H1 (cell line): ENCODE measurements around the gene MYPOP. TPM values are rescaled to one million over a fixed set of nuclear protein-coding genes. Genes with fewer than 3 reads are reported as not detected.

ENCODE experiments used
- CTCF ChIA-PET: fragments of 300-600 bp; sonication (Branson Sonifier 250); formaldehyde crosslinking; loops from one replicate; lab custom pipeline; 2021; ENCODE audit not compliant: partially characterized antibody; lab: Charles Lee
- POLR2A ChIA-PET: fragments of 300-600 bp; sonication (Branson Sonifier 250); formaldehyde crosslinking; loops from one replicate; lab custom pipeline; 2021; ENCODE audit warnings: inconsistent platforms; ENCODE audit not compliant: partially characterized antibody; lab: Charles Lee
- DNase-seq, 2 experiments: peaks; one replicate each; pipeline versions ENCODE4 v3.0.0 to v3.0.0-alpha.2; 2010 to 2022; ENCODE audit warnings: low spot score in 2 of 2, low read depth in 1 of 2, mixed read lengths in 1 of 2
- FAIRE-seq: peaks from 2 replicates; lab custom pipeline; 2011; peaks lifted over from hg19 to GRCh38; lab: Jason Lieb, UNC
- H2AFZ ChIP-seq: 2 replicates; pipeline ENCODE4 v1.8.1; 2012; ENCODE audit warnings: low read length, inconsistent platforms
- H2AK5ac ChIP-seq: 2 replicates; pipeline ENCODE4 v1.6.1; 2013; ENCODE audit warnings: low read depth, low read length
- H2BK120ac ChIP-seq: replicated peaks from 2 replicates; pipeline ENCODE3; 2013; ENCODE audit warnings: low read depth, low read length, inconsistent platforms
- H2BK12ac ChIP-seq: 2 replicates; pipeline ENCODE4 v1.6.1; 2013; ENCODE audit warnings: low read depth, low read length
- H2BK15ac ChIP-seq: 2 replicates; pipeline ENCODE4 v1.6.1; 2013; ENCODE audit warnings: low read length
- H2BK20ac ChIP-seq: 2 replicates; pipeline ENCODE4 v1.6.1; 2013; ENCODE audit warnings: low read length
- H2BK5ac ChIP-seq: 2 replicates; pipeline ENCODE4 v1.6.1; 2013; ENCODE audit warnings: low read depth, low read length
- H3K14ac ChIP-seq: 2 replicates; pipeline ENCODE4 v1.6.1; 2013; ENCODE audit warnings: inconsistent platforms; ENCODE audit not compliant: insufficient read length
- H3K18ac ChIP-seq: 2 replicates; pipeline ENCODE4 v1.6.1; 2013; ENCODE audit warnings: low read length; ENCODE audit errors: extremely low read depth
- H3K23ac ChIP-seq: 2 replicates; pipeline ENCODE4 v1.6.1; 2013; ENCODE audit warnings: inconsistent platforms; ENCODE audit not compliant: insufficient read length
- H3K23me2 ChIP-seq: 2 replicates; pipeline ENCODE4 v1.6.1; 2013; ENCODE audit warnings: low read depth, low read length
- H3K27ac ChIP-seq: 2 replicates; pipeline ENCODE4 v1.6.1; 2011; ENCODE audit warnings: low read depth, low read length, inconsistent platforms
- H3K27me3 ChIP-seq, 4 experiments: replicated peaks in 1 of 4; 1 replicate in 1 of 4; 2 replicates in 3 of 4; pipeline versions ENCODE4 v1.6.1 to v1.8.1; 2011 to 2013; ENCODE audit warnings: low read length in 3 of 4, mild to moderate bottlenecking in 3 of 4, inconsistent platforms in 2 of 4, mixed read lengths in 2 of 4, moderate library complexity in 1 of 4; ENCODE audit not compliant: control insufficient read depth in 3 of 4, insufficient read depth in 3 of 4; ENCODE audit errors: extremely low read depth in 1 of 4
- H3K36me3 ChIP-seq, 4 experiments: 2 replicates each; pipeline versions ENCODE4 v1.6.1 to v1.8.1; 2011 to 2013; ENCODE audit warnings: mild to moderate bottlenecking in 4 of 4, low read length in 3 of 4, moderate library complexity in 2 of 4, control low read depth in 1 of 4, inconsistent platforms in 1 of 4; ENCODE audit not compliant: insufficient read depth in 4 of 4, control insufficient read depth in 2 of 4
- H3K4ac ChIP-seq: replicated peaks from 2 replicates; pipeline ENCODE3; 2013; ENCODE audit warnings: low read length, low read depth, mixed read lengths, inconsistent platforms; ENCODE audit not compliant: insufficient read length
- H3K4me1 ChIP-seq, 4 experiments: replicated peaks in 1 of 4; 1 replicate in 1 of 4; 2 replicates in 3 of 4; pipeline versions ENCODE4 v1.6.1 to v1.8.1; 2011 to 2013; ENCODE audit warnings: low read length in 3 of 4, inconsistent platforms in 2 of 4, mixed read lengths in 1 of 4; ENCODE audit not compliant: insufficient read depth in 4 of 4, control insufficient read depth in 3 of 4
- H3K4me2 ChIP-seq, 2 experiments: 2 replicates each; pipeline versions ENCODE4 v1.6.1 to v1.8.1; 2011 to 2013; ENCODE audit warnings: low read depth in 2 of 2, low read length in 2 of 2, control low read depth in 1 of 2, inconsistent platforms in 1 of 2, mild to moderate bottlenecking in 1 of 2; ENCODE audit not compliant: insufficient read depth in 1 of 2
- H3K4me3 ChIP-seq, 4 experiments: fragments of 200-600, 300-600 bp in 1 of 4; sonication (generic), shearing (Covaris generic), sonication (Bioruptor Twin) in 1 of 4; 2 replicates each; pipeline versions ENCODE4 v1.5.1 to v1.8.1; 2011 to 2016; ENCODE audit warnings: low read length in 4 of 4, low read depth in 3 of 4, control low read depth in 2 of 4, inconsistent platforms in 2 of 4, mild to moderate bottlenecking in 2 of 4, mixed read lengths in 1 of 4, moderate library complexity in 1 of 4; ENCODE audit not compliant: insufficient read depth in 2 of 4; ENCODE audit errors: extremely low read depth in 1 of 4
- H3K56ac ChIP-seq: replicated peaks from 2 replicates; pipeline ENCODE3; 2013; ENCODE audit warnings: low read depth, mild to moderate bottlenecking, mixed read lengths, low read length, inconsistent platforms; ENCODE audit not compliant: insufficient read length
- H3K79me1 ChIP-seq: 2 replicates; pipeline ENCODE4 v1.6.1; 2013; ENCODE audit warnings: low read depth, low read length, control low read depth
- H3K79me2 ChIP-seq, 2 experiments: 2 replicates each; pipeline versions ENCODE4 v1.6.1 to v1.8.1; 2012 to 2013; ENCODE audit warnings: low read length in 2 of 2, mild to moderate bottlenecking in 2 of 2, inconsistent platforms in 1 of 2; ENCODE audit not compliant: insufficient read depth in 2 of 2, control insufficient read depth in 1 of 2
- H3K9ac ChIP-seq, 4 experiments: replicated peaks in 1 of 4; 1 replicate in 1 of 4; 2 replicates in 3 of 4; pipeline versions ENCODE4 v1.6.1 to v1.8.1; 2011 to 2013; ENCODE audit warnings: low read depth in 3 of 4, low read length in 3 of 4, control low read depth in 2 of 4, mild to moderate bottlenecking in 2 of 4, moderate library complexity in 2 of 4, inconsistent platforms in 1 of 4; ENCODE audit errors: extremely low read depth in 1 of 4
- H3K9me3 ChIP-seq, 2 experiments: 2 replicates each; pipeline versions ENCODE4 v1.6.1 to v1.8.1; 2012 to 2013; ENCODE audit warnings: mild to moderate bottlenecking in 2 of 2, moderate library complexity in 2 of 2, control low read depth in 1 of 2, inconsistent platforms in 1 of 2, low read depth in 1 of 2, low read length in 1 of 2, mixed read lengths in 1 of 2; ENCODE audit not compliant: insufficient read depth in 2 of 2
- H4K20me1 ChIP-seq, 2 experiments: replicated peaks in 1 of 2; 2 replicates each; pipeline versions ENCODE3 to v1.8.1; 2011 to 2013; ENCODE audit warnings: inconsistent platforms in 2 of 2, low read length in 2 of 2, mild to moderate bottlenecking in 1 of 2; ENCODE audit not compliant: insufficient read depth in 2 of 2, control insufficient read depth in 1 of 2
- H4K5ac ChIP-seq: 2 replicates; pipeline ENCODE4 v1.6.1; 2013; ENCODE audit warnings: low read length, low read depth, mixed read lengths, inconsistent platforms; ENCODE audit not compliant: insufficient read length
- H4K8ac ChIP-seq: 2 replicates; pipeline ENCODE4 v1.8.0; 2013; ENCODE audit warnings: mild to moderate bottlenecking, moderate library complexity, low read length, inconsistent platforms; ENCODE audit not compliant: insufficient read depth; ENCODE audit errors: extremely low read depth
- H4K91ac ChIP-seq: replicated peaks from 2 replicates; pipeline ENCODE3; 2013; ENCODE audit warnings: low read length, mixed read lengths, inconsistent platforms; ENCODE audit not compliant: insufficient read length
- BRCA1 ChIP-seq: IDR thresholded peaks from 2 replicates; pipeline ENCODE4 v1.6.1; 2012; ENCODE audit warnings: low read depth, low read length, improper control_type of control experiment
- CBX5 ChIP-seq: fragments of 300-800, 300-1000 bp; sonication (generic); IDR thresholded peaks from 2 replicates; pipeline ENCODE4 v1.7.1; 2016; ENCODE audit warnings: antibody characterized with exemption, low read length, low read depth
- JUND ChIP-seq: IDR thresholded peaks from 2 replicates; pipeline ENCODE4 v1.6.1; 2011; ENCODE audit warnings: mild to moderate bottlenecking, improper control_type of control experiment, low read length
- POLR2AphosphoS5 ChIP-seq: IDR thresholded peaks from 2 replicates; pipeline ENCODE4 v1.6.1; 2011; ENCODE audit warnings: low read depth, low read length
- RAD21 ChIP-seq, 2 experiments: IDR thresholded peaks in 1 of 2; conservative IDR thresholded peaks in 1 of 2; 2 replicates each; pipeline ENCODE4 v1.6.1; 2011; ENCODE audit warnings: low read depth in 2 of 2, low read length in 2 of 2, improper control_type of control experiment in 1 of 2, inconsistent platforms in 1 of 2, mild to moderate bottlenecking in 1 of 2, moderate library complexity in 1 of 2
- RFX5 ChIP-seq: IDR thresholded peaks from 2 replicates; pipeline ENCODE4 v1.6.1; 2011; ENCODE audit warnings: low read depth, low read length, improper control_type of control experiment, borderline replicate concordance
- TAF7 ChIP-seq: optimal IDR thresholded peaks from 2 replicates; pipeline ENCODE3; 2011; ENCODE audit warnings: low read depth, mild to moderate bottlenecking, inconsistent platforms, low read length, moderate library complexity, borderline replicate concordance
- WGBS, 2 experiments: shearing (Covaris generic) in 1 of 2; methylation state at CpG; one replicate each; pipeline versions ENCODE4 v1.1.6 to v1.1.7; 2013 to 2015; ENCODE audit warnings: low lambda C conversion rate in 2 of 2, mixed read lengths in 2 of 2, inconsistent platforms in 1 of 2, low coverage in 1 of 2, missing lambda C conversion rate in 1 of 2; ENCODE audit not compliant: insufficient replicate concordance in 2 of 2, insufficient coverage in 1 of 2, insufficient read length in 1 of 2; ENCODE audit errors: extremely low coverage in 1 of 2, missing lambda C conversion rate in 1 of 2; 5-methylcytosine and 5-hydroxymethylcytosine counted together
- polyA plus RNA-seq, 7 experiments: library from polyadenylated mRNA; depleted of rRNA in 3 of 7; stranded (reverse) in 5 of 7; unstranded in 2 of 7; fragments of >200 nt in 5 of 7; fragments of 200-250 nt in 2 of 7; gene quantifications; 1 replicate in 5 of 7; 2 replicates in 1 of 7; 4 replicates in 1 of 7; pipeline versions ENCODE4 v1.2.1 to v1.2.3, GENCODE V29; 2011 to 2013; ENCODE audit warnings: missing spikeins in 2 of 7, mixed read lengths in 2 of 7
- total RNA-seq: library from RNA; stranded (reverse); fragmentation: NEBNext Ultra II Directional; extraction: Animal tissue kit (Norgen Biotek cat#: 25700); gene quantifications from 2 replicates; pipeline ENCODE4 v1.2.1, GENCODE V29; 2021
- TF ChIP-seq, protein P1 (sequence below): IDR thresholded peaks from 2 replicates; pipeline ENCODE4 v1.6.1; 2012; ENCODE audit warnings: low read length, inconsistent platforms

Gene MYPOP
- total and polyA plus RNA-seq, 2 of the 8 experiments (the other 6 are each of a cell fraction or from before 2014, with no cell fraction given) = 3.2 to 11.1 TPM

DNA sequence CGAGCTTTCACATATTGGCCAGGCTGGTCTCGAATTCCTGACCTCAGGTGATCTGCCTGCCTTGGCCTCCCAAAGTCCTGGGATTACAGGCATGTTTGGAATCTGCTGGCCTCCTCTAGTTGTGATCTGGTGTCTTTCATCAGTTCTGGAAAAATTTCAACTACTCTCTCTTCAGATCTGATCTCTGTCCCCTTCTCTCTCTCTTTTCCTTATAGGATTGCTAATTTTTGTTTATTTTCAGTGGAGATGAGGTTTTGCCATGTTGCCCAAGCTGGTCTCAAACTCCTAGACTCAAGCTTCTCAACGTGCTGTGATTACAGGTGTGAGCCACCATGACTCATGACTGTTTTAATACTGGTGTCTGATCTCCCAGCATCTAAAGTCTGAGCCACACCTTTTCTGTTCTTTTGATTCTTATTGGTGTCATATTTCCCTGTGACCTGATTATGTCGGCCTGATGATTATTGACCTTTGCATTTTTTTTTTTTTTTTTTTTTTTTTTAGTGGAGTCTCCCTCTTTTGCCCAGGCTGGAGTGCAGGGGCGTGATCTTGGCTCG is 22.6 kb upstream of the MYPOP start:
- H3K9ac ChIP-seq = no peak overlapping the region
- no peak overlapping the region for H2BK12ac ChIP-seq
- TF ChIP-seq RFX5 = no peak
- TF ChIP-seq TAF7 = no peak
- no peak for TF ChIP-seq RAD21 (IDR thresholded peaks at IDR 0.05 in 1 of 2, conservative IDR thresholded peaks at IDR 0.05 in 1 of 2; ENCODE audit: low read depth in 2 of 2, low read length in 2 of 2)
- TF ChIP-seq, protein P1, sequence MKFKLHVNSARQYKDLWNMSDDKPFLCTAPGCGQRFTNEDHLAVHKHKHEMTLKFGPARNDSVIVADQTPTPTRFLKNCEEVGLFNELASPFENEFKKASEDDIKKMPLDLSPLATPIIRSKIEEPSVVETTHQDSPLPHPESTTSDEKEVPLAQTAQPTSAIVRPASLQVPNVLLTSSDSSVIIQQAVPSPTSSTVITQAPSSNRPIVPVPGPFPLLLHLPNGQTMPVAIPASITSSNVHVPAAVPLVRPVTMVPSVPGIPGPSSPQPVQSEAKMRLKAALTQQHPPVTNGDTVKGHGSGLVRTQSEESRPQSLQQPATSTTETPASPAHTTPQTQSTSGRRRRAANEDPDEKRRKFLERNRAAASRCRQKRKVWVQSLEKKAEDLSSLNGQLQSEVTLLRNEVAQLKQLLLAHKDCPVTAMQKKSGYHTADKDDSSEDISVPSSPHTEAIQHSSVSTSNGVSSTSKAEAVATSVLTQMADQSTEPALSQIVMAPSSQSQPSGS = no peak
- no peak for TF ChIP-seq CBX5
- TF ChIP-seq BRCA1 = no peak
- TF ChIP-seq JUND = no peak
- TF ChIP-seq POLR2AphosphoS5 = no peak
- H2AK5ac ChIP-seq = no peak overlapping the region
- H3K79me2 ChIP-seq = no peaks in the 10 kb centered on the region
- no peak overlapping the region for H3K4me2 ChIP-seq
- no peaks in the 10 kb centered on the region for H3K79me1 ChIP-seq
- no peak overlapping the region for H2BK120ac ChIP-seq
- H4K91ac ChIP-seq = no peak overlapping the region
- H3K18ac ChIP-seq = no peak overlapping the region
- no peak for DNase-seq
- no peaks in the 10 kb centered on the region for H3K9me3 ChIP-seq
- H2AFZ ChIP-seq = no peak overlapping the region
- FAIRE-seq = no peak
- H4K5ac ChIP-seq = no peak overlapping the region
- H3K56ac ChIP-seq = no peak overlapping the region
- no peak overlapping the region for H2BK15ac ChIP-seq
- H3K27ac ChIP-seq = no peak overlapping the region
- no peak overlapping the region for H4K8ac ChIP-seq
- no peak overlapping the region for H2BK5ac ChIP-seq
- no peak overlapping the region for H3K14ac ChIP-seq
- H3K4me1 ChIP-seq = no peaks in the 10 kb centered on the region; a peak in 1 of 7 replicates
- H2BK20ac ChIP-seq = no peak overlapping the region
- H4K20me1 ChIP-seq = no peaks in the 10 kb centered on the region
- H3K27me3 ChIP-seq = peaks cover 1 to 16% (median 8%) of the 10 kb centered on the region in 4 experiments; a peak in 5 of 7 replicates
- no peaks in the 10 kb centered on the region for H3K36me3 ChIP-seq
- ChIA-PET POLR2A (interaction anchor here (0.7 kb wide), 1 partner anchor 55 kb away, joined by 4 read pairs; no protein-coding TSS in a partner anchor), CTCF (interaction anchor here (0.7 to 1.1 kb wide), 2 partner anchors 61 to 158 kb away, joined by 3 read pairs; no protein-coding TSS in a partner anchor)
- no peak overlapping the region for H3K4me3 ChIP-seq
- H3K4ac ChIP-seq = no peak overlapping the region
- 81% methylated on average over 6 of the region's 6 CpGs; no CpG with 5 or more reads in 1 of the 2 experiments for WGBS, 2 experiments
- H3K23ac ChIP-seq = no peak overlapping the region
- peaks cover 5% of the 10 kb centered on the region; the same call in 1 of the 2 replicates for H3K23me2 ChIP-seq
